Stimulated activated naive CD8-positive, alpha-beta T cell treated with anti-CD3 and anti-CD28 coated beads, Interleukin-15, Interleukin-2, amounts not matched to agents 100 ng/mL and 50 ng/mL, for 24 hours (primary cell): ENCODE results near the gene RALGPS1.

Experiments
- H3K27ac Mint-ChIP-seq: one replicate; pipeline ENCODE4 v1.8.0; 2021; ENCODE audit warnings: mild to moderate bottlenecking, mixed read lengths
- H3K27me3 Mint-ChIP-seq: one replicate; pipeline ENCODE4 v1.8.0; 2021; ENCODE audit warnings: mixed read lengths
- H3K36me3 Mint-ChIP-seq: one replicate; pipeline ENCODE4 v1.8.0; 2021; ENCODE audit warnings: low read depth, mixed read lengths
- H3K4me1 Mint-ChIP-seq: one replicate; pipeline ENCODE4 v1.8.0; 2021; ENCODE audit warnings: low read depth, mixed read lengths
- H3K4me3 Mint-ChIP-seq: one replicate; pipeline ENCODE4 v1.8.0; 2021; ENCODE audit warnings: mild to moderate bottlenecking, mixed read lengths
- H3K9me3 Mint-ChIP-seq: one replicate; pipeline ENCODE4 v1.8.0; 2021; ENCODE audit warnings: mixed read lengths

The RALGPS1 gene

GRCh38 chr9:127027694-127028093, 113.1 kb downstream of the RALGPS1 start:
- no peaks in the 10 kb centered on the region for H3K9me3 Mint-ChIP-seq
- H3K36me3 Mint-ChIP-seq = peaks cover 8% of the 10 kb centered on the region
- no peak overlapping the region for H3K4me3 Mint-ChIP-seq
- H3K27me3 Mint-ChIP-seq = no peaks in the 10 kb centered on the region
- H3K4me1 Mint-ChIP-seq = no peaks in the 10 kb centered on the region
- no peak overlapping the region for H3K27ac Mint-ChIP-seq

GRCh38 chr9:127029548-127029947, 115.0 kb downstream of the RALGPS1 start:
- H3K4me3 Mint-ChIP-seq = no peak overlapping the region
- no peaks in the 10 kb centered on the region for H3K9me3 Mint-ChIP-seq
- no peak overlapping the region for H3K27ac Mint-ChIP-seq
- no peaks in the 10 kb centered on the region for H3K36me3 Mint-ChIP-seq
- no peaks in the 10 kb centered on the region for H3K27me3 Mint-ChIP-seq
- H3K4me1 Mint-ChIP-seq = no peaks in the 10 kb centered on the region

GRCh38 chr9:127030814-127031740, 116.5 kb downstream of the RALGPS1 start:
- Mint-ChIP-seq H3K27ac (no peak overlapping the region), H3K4me1 (no peaks in the 10 kb centered on the region), H3K27me3 (no peaks in the 10 kb centered on the region)

GRCh38 chr9:127032256-127032655, 117.7 kb downstream of the RALGPS1 start:
- Mint-ChIP-seq H3K27me3 (no peaks in the 10 kb centered on the region), H3K9me3 (no peaks in the 10 kb centered on the region), H3K27ac (no peak overlapping the region), H3K4me1 (no peaks in the 10 kb centered on the region), H3K36me3 (no peaks in the 10 kb centered on the region), H3K4me3 (no peak overlapping the region)

More at GRCh38 chr9:127030814-127031740, 116.5 kb downstream of the RALGPS1 start:
- Mint-ChIP-seq H3K36me3 (no peaks in the 10 kb centered on the region), H3K9me3 (no peaks in the 10 kb centered on the region), H3K4me3 (no peak overlapping the region)

- H3K27ac Mint-ChIP-seq = no peak overlapping the region
- no peaks in the 10 kb centered on the region for H3K27me3 Mint-ChIP-seq
- no peaks in the 10 kb centered on the region for H3K9me3 Mint-ChIP-seq
- no peaks in the 10 kb centered on the region for H3K36me3 Mint-ChIP-seq
- H3K4me3 Mint-ChIP-seq = no peak overlapping the region
- H3K4me1 Mint-ChIP-seq = no peaks in the 10 kb centered on the region
Observed at GRCh38 chr9:127033061-127033460, 118.5 kb downstream of the RALGPS1 start.

GRCh38 chr9:127033789-127034188, 119.2 kb downstream of the RALGPS1 start:
- no peaks in the 10 kb centered on the region for H3K36me3 Mint-ChIP-seq
- H3K9me3 Mint-ChIP-seq = no peaks in the 10 kb centered on the region
- no peaks in the 10 kb centered on the region for H3K4me1 Mint-ChIP-seq
- no peak overlapping the region for H3K4me3 Mint-ChIP-seq
- H3K27ac Mint-ChIP-seq = no peak overlapping the region
- no peaks in the 10 kb centered on the region for H3K27me3 Mint-ChIP-seq

GRCh38 chr9:127034691-127035090, 120.1 kb downstream of the RALGPS1 start:
- H3K4me3 Mint-ChIP-seq = no peak overlapping the region
- H3K36me3 Mint-ChIP-seq = no peaks in the 10 kb centered on the region
- H3K27me3 Mint-ChIP-seq = no peaks in the 10 kb centered on the region
- no peaks in the 10 kb centered on the region for H3K4me1 Mint-ChIP-seq
- H3K9me3 Mint-ChIP-seq = no peaks in the 10 kb centered on the region
- H3K27ac Mint-ChIP-seq = no peak overlapping the region

- H3K4me3 Mint-ChIP-seq = no peak overlapping the region
Observed at GRCh38 chr9:127035423-127035822, 120.8 kb downstream of the RALGPS1 start.

GRCh38 chr9:127035948-127036347, 121.4 kb downstream of the RALGPS1 start:
- Mint-ChIP-seq H3K9me3 (no peaks in the 10 kb centered on the region), H3K4me1 (no peaks in the 10 kb centered on the region), H3K4me3 (no peak overlapping the region), H3K27me3 (no peaks in the 10 kb centered on the region), H3K36me3 (no peaks in the 10 kb centered on the region), H3K27ac (no peak overlapping the region)

More at GRCh38 chr9:127035423-127035822, 120.8 kb downstream of the RALGPS1 start:
- no peaks in the 10 kb centered on the region for H3K4me1 Mint-ChIP-seq
- no peak overlapping the region for H3K27ac Mint-ChIP-seq
- H3K9me3 Mint-ChIP-seq = no peaks in the 10 kb centered on the region
- no peaks in the 10 kb centered on the region for H3K36me3 Mint-ChIP-seq
- no peaks in the 10 kb centered on the region for H3K27me3 Mint-ChIP-seq

GRCh38 chr9:127036437-127036836, 121.9 kb downstream of the RALGPS1 start:
- no peaks in the 10 kb centered on the region for H3K36me3 Mint-ChIP-seq
- no peak overlapping the region for H3K27ac Mint-ChIP-seq
- H3K9me3 Mint-ChIP-seq = no peaks in the 10 kb centered on the region
- no peaks in the 10 kb centered on the region for H3K27me3 Mint-ChIP-seq
- H3K4me1 Mint-ChIP-seq = no peaks in the 10 kb centered on the region
- H3K4me3 Mint-ChIP-seq = no peak overlapping the region

GRCh38 chr9:127038531-127038930, 123.9 kb downstream of the RALGPS1 start:
- H3K4me1 Mint-ChIP-seq = no peaks in the 10 kb centered on the region

GRCh38 chr9:127039492-127039891, 124.9 kb downstream of the RALGPS1 start:
- Mint-ChIP-seq H3K27ac (no peak overlapping the region), H3K9me3 (no peaks in the 10 kb centered on the region), H3K27me3 (no peaks in the 10 kb centered on the region), H3K4me1 (no peaks in the 10 kb centered on the region), H3K4me3 (no peak overlapping the region), H3K36me3 (no peaks in the 10 kb centered on the region)

More at GRCh38 chr9:127038531-127038930, 123.9 kb downstream of the RALGPS1 start:
- Mint-ChIP-seq H3K36me3 (no peaks in the 10 kb centered on the region), H3K4me3 (no peak overlapping the region), H3K27me3 (no peaks in the 10 kb centered on the region), H3K27ac (no peak overlapping the region), H3K9me3 (no peaks in the 10 kb centered on the region)

GRCh38 chr9:127045148-127045547, 130.6 kb downstream of the RALGPS1 start:
- Mint-ChIP-seq H3K4me1 (peaks cover 18% of the 10 kb centered on the region), H3K4me3 (no peak overlapping the region), H3K36me3 (no peaks in the 10 kb centered on the region), H3K27me3 (no peaks in the 10 kb centered on the region), H3K9me3 (no peaks in the 10 kb centered on the region), H3K27ac (no peak overlapping the region)

GRCh38 chr9:127047971-127048370, 133.4 kb downstream of the RALGPS1 start:
- no peak overlapping the region for H3K27ac Mint-ChIP-seq
- H3K36me3 Mint-ChIP-seq = no peaks in the 10 kb centered on the region
- H3K4me1 Mint-ChIP-seq = peaks cover 18% of the 10 kb centered on the region
- no peaks in the 10 kb centered on the region for H3K27me3 Mint-ChIP-seq
- H3K4me3 Mint-ChIP-seq = no peak overlapping the region
- H3K9me3 Mint-ChIP-seq = no peaks in the 10 kb centered on the region

- no peak overlapping the region for H3K27ac Mint-ChIP-seq
- H3K9me3 Mint-ChIP-seq = no peaks in the 10 kb centered on the region
- H3K4me1 Mint-ChIP-seq = peaks cover 18% of the 10 kb centered on the region
- H3K36me3 Mint-ChIP-seq = no peaks in the 10 kb centered on the region
- no peaks in the 10 kb centered on the region for H3K27me3 Mint-ChIP-seq
- no peak overlapping the region for H3K4me3 Mint-ChIP-seq
Observed at GRCh38 chr9:127049044-127049443, 134.5 kb downstream of the RALGPS1 start.

- H3K4me1 Mint-ChIP-seq = peaks cover 18% of the 10 kb centered on the region
- no peaks in the 10 kb centered on the region for H3K9me3 Mint-ChIP-seq
- H3K27me3 Mint-ChIP-seq = no peaks in the 10 kb centered on the region
- no peaks in the 10 kb centered on the region for H3K36me3 Mint-ChIP-seq
- no peak overlapping the region for H3K4me3 Mint-ChIP-seq
- H3K27ac Mint-ChIP-seq = peak overlapping the region; percentile 54
Observed at GRCh38 chr9:127049581-127049980, 135.0 kb downstream of the RALGPS1 start.
